NT2/D1 (cell line): ENCODE results near the gene SIGLEC1.

Source experiments
- YY1 ChIP-seq: IDR thresholded peaks from 2 replicates; pipeline ENCODE4 v1.6.1; 2011; ENCODE audit not compliant: insufficient read length, insufficient read depth
- ZNF274 ChIP-seq: IDR thresholded peaks from 2 replicates; pipeline ENCODE4 v1.6.1; 2011; ENCODE audit warnings: mild to moderate bottlenecking, low read depth, low read length

DNA sequence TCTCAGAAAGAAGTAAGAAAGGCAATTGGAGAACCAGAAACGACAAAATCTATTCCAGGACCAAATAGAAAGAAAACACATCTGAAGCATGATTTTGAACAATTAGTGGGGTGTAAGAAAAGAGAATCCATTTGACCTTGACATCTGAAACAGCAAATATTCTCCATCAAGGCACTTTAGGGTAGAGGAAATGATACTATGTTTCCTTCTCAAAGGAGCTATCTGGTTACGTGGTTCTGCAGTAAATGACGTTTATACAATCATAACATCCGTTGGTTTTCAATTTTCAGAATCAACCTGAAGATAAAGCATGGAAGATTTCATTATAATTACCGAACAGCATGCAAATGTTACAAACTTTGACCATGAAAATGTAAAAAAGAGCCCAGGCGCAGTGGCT lies 8.2 kb upstream of the SIGLEC1 start:
- no peak for TF ChIP-seq YY1
- no peak for TF ChIP-seq ZNF274
